ENCODE results near the gene DSCAM. TPM values are rescaled to one million over a fixed set of nuclear protein-coding genes. Genes with fewer than 3 reads are reported as not detected.

The DSCAM gene
- total RNA-seq, 1 donor = not detected

DNA sequence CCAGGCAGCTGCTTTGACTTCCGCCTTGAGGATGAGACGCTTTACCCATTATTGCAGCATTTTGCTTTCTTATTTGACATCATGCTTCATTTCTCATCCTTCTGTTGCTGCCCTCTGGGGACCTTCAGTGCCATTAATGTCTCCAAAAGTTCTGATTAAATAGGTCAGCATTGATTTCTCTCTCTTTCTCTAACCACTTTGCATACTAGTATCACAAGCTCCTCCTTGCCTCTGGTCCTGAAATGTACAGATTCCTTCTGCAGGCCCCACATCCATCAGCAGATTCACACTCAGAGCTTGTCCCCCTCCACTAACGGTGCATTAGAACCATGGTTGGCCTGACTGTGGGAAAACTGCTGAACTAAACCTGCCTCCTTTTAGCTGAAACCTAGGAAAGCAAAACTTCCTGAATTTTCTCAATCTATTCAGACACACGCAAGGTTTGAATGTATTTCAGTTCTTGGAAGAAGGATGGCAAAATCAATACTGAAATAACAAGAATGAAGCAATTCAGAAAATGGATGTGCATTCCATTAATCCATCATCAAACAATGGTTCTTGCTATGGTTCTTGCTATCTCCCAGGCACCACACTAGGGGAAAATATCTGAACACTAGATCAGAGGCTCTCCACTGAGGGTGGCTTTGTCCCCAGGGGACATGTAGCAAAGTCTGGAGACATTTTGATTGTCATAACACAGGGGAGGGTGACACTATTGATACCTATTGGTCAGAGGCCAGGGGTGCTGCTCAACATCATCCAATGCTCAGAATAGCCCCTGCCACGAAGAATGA is 825.2 kb downstream of the DSCAM start:
- no peaks in the 10 kb centered on the region for H3K79me2 ChIP-seq (ENCODE audit: insufficient read depth, low read length)
- H3K27ac ChIP-seq (ENCODE audit: low read depth, low read length) = no peak overlapping the region
- no peak overlapping the region for H3K4me2 ChIP-seq (ENCODE audit: insufficient read depth, low read length)
- no peaks in the 10 kb centered on the region for H3K4me1 ChIP-seq (ENCODE audit: insufficient read depth, low read length)
- H3K9me3 ChIP-seq (ENCODE audit: low read depth, low read length) = no peaks in the 10 kb centered on the region
- H3K36me3 ChIP-seq (ENCODE audit: insufficient read depth, low read length) = no peaks in the 10 kb centered on the region
- no peak for DNase-seq (ENCODE audit: insufficient read length, low spot score, missing footprints)
- no peaks in the 10 kb centered on the region for H3K27me3 ChIP-seq (ENCODE audit: insufficient read depth, low read length)
- H3K4me3 ChIP-seq (ENCODE audit: insufficient read depth, low read length) = no peak overlapping the region
- no peaks in the 10 kb centered on the region for H4K20me1 ChIP-seq (ENCODE audit: insufficient read depth, low read length)
- TF ChIP-seq, protein P1, sequence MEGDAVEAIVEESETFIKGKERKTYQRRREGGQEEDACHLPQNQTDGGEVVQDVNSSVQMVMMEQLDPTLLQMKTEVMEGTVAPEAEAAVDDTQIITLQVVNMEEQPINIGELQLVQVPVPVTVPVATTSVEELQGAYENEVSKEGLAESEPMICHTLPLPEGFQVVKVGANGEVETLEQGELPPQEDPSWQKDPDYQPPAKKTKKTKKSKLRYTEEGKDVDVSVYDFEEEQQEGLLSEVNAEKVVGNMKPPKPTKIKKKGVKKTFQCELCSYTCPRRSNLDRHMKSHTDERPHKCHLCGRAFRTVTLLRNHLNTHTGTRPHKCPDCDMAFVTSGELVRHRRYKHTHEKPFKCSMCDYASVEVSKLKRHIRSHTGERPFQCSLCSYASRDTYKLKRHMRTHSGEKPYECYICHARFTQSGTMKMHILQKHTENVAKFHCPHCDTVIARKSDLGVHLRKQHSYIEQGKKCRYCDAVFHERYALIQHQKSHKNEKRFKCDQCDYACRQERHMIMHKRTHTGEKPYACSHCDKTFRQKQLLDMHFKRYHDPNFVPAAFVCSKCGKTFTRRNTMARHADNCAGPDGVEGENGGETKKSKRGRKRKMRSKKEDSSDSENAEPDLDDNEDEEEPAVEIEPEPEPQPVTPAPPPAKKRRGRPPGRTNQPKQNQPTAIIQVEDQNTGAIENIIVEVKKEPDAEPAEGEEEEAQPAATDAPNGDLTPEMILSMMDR (IDR thresholded peaks at IDR 0.05; ENCODE audit: extremely low read depth, low read depth, low read length) = no peak
- no peak overlapping the region for H2AFZ ChIP-seq (ENCODE audit: low read length)

DNA sequence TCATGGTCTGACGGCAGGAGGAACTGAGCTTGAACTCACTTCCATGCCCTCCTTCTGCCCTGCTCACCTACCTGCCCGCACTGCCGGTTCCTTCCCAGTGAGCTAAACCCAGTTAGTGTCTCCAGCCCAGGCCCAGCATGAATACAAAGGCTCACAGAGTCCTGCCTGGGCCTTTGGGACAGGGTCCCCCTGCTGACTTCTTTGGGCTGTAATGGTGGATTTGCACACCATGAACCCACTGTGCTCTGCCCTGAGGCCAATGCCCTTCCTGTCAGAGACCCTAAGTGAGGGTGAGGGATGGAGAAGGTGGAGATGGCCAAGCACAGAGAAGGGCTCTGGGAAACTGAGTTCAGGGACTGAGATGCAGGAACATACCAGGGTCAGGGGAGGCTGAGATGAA is 826.3 kb downstream of the DSCAM start:
- DNase-seq (ENCODE audit: insufficient read length, low spot score, missing footprints) = no peak
- no peak overlapping the region for H3K4me3 ChIP-seq (ENCODE audit: insufficient read depth, low read length)
- no peaks in the 10 kb centered on the region for H3K36me3 ChIP-seq (ENCODE audit: insufficient read depth, low read length)
- no peaks in the 10 kb centered on the region for H4K20me1 ChIP-seq (ENCODE audit: insufficient read depth, low read length)
- no peaks in the 10 kb centered on the region for H3K79me2 ChIP-seq (ENCODE audit: insufficient read depth, low read length)
- no peak overlapping the region for H3K4me2 ChIP-seq (ENCODE audit: insufficient read depth, low read length)
- H3K4me1 ChIP-seq (ENCODE audit: insufficient read depth, low read length) = no peaks in the 10 kb centered on the region
- no peaks in the 10 kb centered on the region for H3K27me3 ChIP-seq (ENCODE audit: insufficient read depth, low read length)
- H3K9me3 ChIP-seq (ENCODE audit: low read depth, low read length) = no peaks in the 10 kb centered on the region
- TF ChIP-seq, protein P1 (IDR thresholded peaks at IDR 0.05; ENCODE audit: extremely low read depth, low read depth, low read length) = no peak
- H3K27ac ChIP-seq (ENCODE audit: low read depth, low read length) = no peak overlapping the region
- no peak overlapping the region for H2AFZ ChIP-seq (ENCODE audit: low read length)

DNA sequence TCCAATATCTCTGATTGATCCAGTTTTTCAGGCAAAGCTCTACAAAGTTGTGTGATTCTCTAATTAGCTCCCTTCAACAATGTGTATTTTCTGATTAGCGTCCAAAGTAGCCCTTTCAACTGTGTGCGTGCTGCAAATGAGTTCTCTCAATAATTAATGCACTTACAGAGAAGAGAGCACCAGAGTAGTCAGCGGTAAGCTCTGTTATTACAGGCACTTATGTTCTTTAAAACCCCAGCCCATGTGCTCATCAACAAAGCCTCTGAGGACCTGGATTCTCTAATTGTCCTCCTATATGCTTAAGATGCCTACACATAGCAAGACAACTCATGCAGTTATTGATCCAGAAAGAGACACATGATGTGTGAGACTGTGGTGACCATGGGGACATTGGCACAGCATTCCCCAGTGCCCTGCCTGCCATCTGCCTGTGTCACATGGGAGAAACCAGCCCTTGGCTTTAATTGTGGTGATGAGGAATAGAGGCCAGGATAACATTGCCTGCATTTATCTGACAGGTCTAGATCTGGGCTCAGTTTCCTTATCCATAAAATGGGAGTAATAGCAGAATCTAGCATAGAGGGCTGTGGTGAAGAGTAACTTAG is 828.0 kb downstream of the DSCAM start:
- H3K4me3 ChIP-seq (ENCODE audit: insufficient read depth, low read length) = no peak overlapping the region
- no peak overlapping the region for H3K4me2 ChIP-seq (ENCODE audit: insufficient read depth, low read length)
- no peaks in the 10 kb centered on the region for H3K4me1 ChIP-seq (ENCODE audit: insufficient read depth, low read length)
- TF ChIP-seq, protein P1 (IDR thresholded peaks at IDR 0.05; ENCODE audit: extremely low read depth, low read depth, low read length) = no peak
- no peaks in the 10 kb centered on the region for H3K36me3 ChIP-seq (ENCODE audit: insufficient read depth, low read length)
- no peaks in the 10 kb centered on the region for H3K79me2 ChIP-seq (ENCODE audit: insufficient read depth, low read length)
- no peaks in the 10 kb centered on the region for H3K27me3 ChIP-seq (ENCODE audit: insufficient read depth, low read length)
- H2AFZ ChIP-seq (ENCODE audit: low read length) = no peak overlapping the region
- no peak for DNase-seq (ENCODE audit: insufficient read length, low spot score, missing footprints)
- H4K20me1 ChIP-seq (ENCODE audit: insufficient read depth, low read length) = no peaks in the 10 kb centered on the region
- H3K27ac ChIP-seq (ENCODE audit: low read depth, low read length) = no peak overlapping the region
- no peaks in the 10 kb centered on the region for H3K9me3 ChIP-seq (ENCODE audit: low read depth, low read length)

DNA sequence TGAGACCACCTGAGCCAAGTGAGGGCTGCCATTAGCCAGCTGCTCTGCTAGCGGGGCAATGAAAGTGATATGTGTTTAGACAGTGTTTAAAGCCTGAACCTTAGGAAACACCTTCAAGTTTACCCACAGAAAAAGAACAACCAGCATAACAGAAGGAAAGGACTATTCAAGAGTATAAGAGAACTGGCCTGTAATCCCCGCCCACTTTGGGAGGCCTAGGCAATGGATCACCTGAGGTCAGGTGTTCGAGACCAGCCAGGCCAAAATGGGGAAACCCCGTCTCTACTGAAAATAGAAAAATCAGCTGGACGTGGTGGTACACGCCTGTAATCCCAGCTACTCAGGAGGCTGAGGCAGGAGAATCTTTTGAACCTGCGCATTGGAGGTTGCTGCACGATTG is 830.3 kb downstream of the DSCAM start:
- Histone ChIP-seq H2AFZ (ENCODE audit: low read length) (no peak overlapping the region), H3K9me3 (ENCODE audit: low read depth, low read length) (peaks cover 2% of the 10 kb centered on the region), H3K36me3 (ENCODE audit: insufficient read depth, low read length) (no peaks in the 10 kb centered on the region), H3K4me3 (ENCODE audit: insufficient read depth, low read length) (no peak overlapping the region), H3K4me2 (ENCODE audit: insufficient read depth, low read length) (no peak overlapping the region), H3K27ac (ENCODE audit: low read depth, low read length) (no peak overlapping the region), H3K79me2 (ENCODE audit: insufficient read depth, low read length) (no peaks in the 10 kb centered on the region), H3K27me3 (ENCODE audit: insufficient read depth, low read length) (no peaks in the 10 kb centered on the region), H4K20me1 (ENCODE audit: insufficient read depth, low read length) (no peaks in the 10 kb centered on the region), H3K4me1 (ENCODE audit: insufficient read depth, low read length) (no peaks in the 10 kb centered on the region)
- DNase-seq (ENCODE audit: insufficient read length, low spot score, missing footprints) = no peak
- TF ChIP-seq, protein P1 (IDR thresholded peaks at IDR 0.05; ENCODE audit: extremely low read depth, low read depth, low read length) = no peak

All from osteoblast (primary cell).